MV-4-11 (cell line): ENCODE measurements around the gene HLA-DMA.

ENCODE experiments used
- DNase-seq: peaks from one replicate; lab custom pipeline; 2025; lab: John Stamatoyannopoulos, UW

HLA-DMA gene

DNA sequence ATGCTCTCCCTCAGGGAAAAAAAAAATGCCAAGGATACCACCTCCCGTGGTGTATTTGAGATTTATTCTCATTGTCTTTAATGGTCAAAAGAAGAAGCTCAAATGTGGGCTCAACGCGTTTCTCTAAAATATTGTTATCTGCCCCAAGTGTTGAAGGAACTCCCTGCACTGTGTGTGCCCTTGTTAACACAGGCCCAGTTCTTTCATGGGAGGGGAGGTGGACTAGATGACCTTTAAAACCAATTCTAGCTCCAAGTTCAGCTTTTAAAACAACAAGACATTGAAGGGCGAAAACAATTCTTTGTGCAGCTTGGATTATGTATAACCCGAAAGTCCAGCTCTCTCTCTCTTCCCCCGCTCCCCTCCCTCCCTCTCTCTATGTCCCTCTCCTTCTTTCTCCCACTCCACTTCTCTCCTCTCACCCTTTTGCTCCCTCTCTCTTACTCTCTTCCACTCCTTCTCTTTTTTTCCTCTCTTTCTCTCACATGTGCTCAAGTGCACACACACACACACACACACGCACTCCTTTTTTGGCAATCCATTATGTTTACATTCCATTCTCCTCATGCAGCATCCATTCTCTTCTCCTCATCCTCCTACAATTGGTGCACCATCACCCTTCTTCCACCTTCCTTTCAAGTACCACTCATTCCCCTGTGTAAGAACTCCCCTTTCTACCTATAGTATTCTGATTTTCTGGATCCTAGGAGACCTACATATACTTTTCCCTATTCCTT is 20.6 kb downstream of the HLA-DMA start:
- DNase-seq, result no peak

DNA sequence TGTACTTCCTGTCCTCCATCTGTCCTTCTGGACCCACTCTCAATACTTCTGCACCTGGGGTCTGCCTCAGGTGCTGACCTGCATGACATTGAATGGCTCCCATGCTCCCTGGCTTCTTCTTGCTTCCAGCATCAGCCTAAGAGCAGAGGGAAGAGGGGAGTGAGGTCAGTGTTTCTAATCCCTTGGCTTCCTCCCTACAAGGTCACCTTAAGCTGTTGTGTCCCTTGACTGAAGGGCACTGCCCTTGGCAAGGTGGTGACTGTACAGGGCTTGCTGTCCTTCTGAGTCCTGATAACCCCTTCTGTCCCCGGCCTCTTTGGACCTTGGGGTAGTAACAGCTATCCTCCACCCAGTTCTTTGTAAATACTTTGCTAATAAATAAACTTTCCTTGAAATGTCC is 21.7 kb downstream of the HLA-DMA start:
- DNase-seq, result no peak

DNA sequence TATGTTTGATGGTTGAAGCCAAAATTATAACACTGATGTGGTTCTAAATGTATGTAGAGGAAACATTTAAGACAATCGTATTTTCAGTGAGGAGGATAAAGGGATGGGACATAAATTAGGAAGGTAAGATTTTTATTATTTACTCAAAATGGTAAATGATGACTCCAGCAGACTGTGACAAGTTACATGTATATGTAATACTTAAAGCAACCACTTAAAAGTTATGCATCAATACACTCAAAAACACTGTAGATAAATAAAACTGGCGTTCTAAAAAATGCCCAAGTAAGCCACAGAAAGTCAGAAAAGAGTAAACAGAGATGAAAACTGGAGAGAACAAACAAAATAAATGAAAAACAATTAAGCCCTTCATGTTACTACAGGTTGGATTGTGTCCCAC is 30.8 kb downstream of the HLA-DMA start:
- DNase-seq, result no peak

DNA sequence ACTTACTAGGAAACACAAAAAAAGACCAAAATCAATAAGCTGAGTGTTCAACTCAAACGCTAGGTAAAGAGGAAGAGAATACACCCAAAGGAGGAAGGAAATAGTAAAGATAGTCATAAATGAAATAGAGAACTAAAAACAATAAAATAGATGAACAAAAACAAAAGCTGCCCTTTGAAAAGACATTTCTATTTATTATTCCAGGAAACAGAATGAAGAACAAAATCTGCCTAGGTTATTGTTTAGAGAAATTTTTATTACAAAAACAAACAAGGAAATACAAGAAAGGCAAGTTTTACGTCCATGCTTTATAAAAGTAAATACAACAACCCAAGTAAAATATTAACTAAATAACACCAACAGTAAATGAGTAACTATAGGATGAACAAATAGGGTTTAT is 32.2 kb downstream of the HLA-DMA start:
- peak; percentile 29 for DNase-seq

DNA sequence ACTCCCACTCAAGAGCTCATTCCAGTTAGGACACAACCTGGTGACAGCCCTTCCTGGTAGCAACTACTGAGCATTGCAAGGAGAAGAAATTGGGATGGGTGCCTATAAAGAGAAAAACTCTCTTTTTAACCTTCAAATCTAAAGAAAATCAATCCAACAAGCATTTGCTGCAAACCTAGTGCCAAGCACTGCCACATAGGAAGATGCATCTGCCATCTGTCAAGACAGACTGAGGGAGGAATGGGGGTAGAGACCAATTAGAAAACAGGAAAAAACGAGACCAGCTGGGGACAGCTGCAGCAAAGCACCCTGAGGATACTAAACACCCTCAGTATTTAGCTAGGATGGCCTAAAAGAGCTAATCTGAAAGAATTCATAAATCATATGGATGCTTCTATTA is 39.9 kb downstream of the HLA-DMA start:
- DNase-seq, result no peak

DNA sequence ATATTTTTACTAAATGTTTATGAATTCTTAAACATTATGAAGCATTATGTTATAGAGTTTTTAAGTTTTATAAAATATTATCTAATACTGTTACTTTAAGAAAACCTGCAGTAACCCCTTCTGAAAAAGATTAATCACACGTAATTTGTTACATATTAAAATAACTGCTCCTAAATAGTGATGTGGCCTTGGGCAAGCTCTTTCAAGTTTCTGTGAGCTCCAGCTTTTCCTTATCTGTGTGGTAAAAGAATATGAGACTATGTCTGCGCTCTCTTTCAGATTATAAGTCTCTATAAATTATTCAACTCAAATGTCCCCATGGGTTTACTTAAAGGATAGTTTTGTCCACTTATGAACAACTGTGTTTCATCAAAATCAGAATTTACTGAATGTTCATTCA is 44.0 kb downstream of the HLA-DMA start:
- DNase-seq, result no peak

DNA sequence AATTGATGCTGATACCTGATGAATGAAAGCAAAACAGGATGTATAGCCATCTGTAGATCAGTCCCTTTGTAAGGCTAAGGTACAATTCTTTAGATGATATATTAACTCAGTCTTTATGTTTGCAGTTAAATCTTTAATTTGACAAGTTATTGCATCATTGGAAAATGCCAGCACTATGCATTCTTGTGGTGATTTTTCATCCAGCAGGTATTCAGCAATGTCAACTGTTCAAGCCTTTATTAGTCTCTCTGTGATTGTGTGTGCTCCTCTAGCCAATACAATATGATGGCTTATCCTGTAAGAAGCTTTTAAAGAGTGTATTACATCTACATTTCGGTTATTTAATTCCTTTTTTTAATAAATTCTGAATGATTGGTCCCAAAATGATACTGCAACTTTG is 46.4 kb downstream of the HLA-DMA start:
- no peak for DNase-seq

DNA sequence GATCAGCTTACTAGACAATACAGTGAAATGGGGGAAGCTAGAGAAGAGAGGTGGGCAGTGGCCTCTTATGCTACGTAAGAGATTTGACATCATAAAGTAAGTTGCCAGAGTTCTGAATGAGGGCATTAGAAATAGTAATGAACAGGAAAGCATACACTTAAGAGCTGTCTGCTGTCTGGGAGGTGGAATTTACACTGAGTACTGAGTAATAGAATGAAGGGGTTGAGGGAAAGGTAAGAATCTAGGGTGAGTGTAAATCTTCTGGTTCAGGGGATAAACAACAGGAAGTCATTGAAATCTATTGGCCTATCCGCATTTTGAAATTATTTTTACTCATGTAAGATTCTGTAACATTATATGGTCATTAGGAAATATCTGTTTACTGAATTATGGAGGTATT is 47.8 kb downstream of the HLA-DMA start:
- DNase-seq, result no peak

DNA sequence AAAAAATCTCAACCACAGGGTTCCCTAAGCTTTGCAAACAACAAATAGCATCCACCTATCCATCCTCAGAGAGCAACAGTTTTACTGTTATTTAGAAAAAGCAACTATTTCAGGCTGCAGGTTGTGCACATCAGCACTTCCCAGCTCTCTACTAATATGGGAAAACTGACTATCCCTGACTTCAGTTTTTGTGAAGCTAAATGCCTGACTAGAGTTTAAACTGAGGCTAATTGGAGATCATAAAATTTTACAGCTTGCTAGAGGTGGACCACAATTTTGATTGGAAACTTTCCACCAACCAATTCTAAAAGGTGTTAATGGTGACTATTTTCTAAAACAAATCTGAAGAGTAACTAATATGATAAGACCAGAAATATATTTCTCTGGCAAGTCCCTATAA is 48.9 kb downstream of the HLA-DMA start:
- DNase-seq, result no peak
